Heart left ventricle (tissue), 16 donors: Measurements from ENCODE around the gene CTRB1. TPM values are rescaled to one million over a fixed set of nuclear protein-coding genes. Genes with fewer than 3 reads are reported as not detected.
A peak's percentile ranks its signal among the peaks of the same experiment; 100 is the strongest.
"Not testable (repeated sequence)": the region's sequence is repeated elsewhere in the genome, so short reads cannot be mapped to it uniquely, and the experiment has no call there.

Source experiments
- ATAC-seq, 4 donors: fragments of 200-7000 bp; cut with Tn5 transposase; one replicate each; pipeline ENCODE4 v1.9.1; 2020 to 2022; ENCODE audit warnings: moderate library complexity in 4 of 4, mild to moderate bottlenecking in 3 of 4, moderate number of reproducible peaks in 1 of 4
- DNase-seq, 5 donors: peaks; one replicate each; pipeline ENCODE4 v3.0.0-alpha.2; 2020
- H3K27ac ChIP-seq, 12 donors: fragments of 200-600 bp; sonication (generic) in 4 of 12; one replicate each; pipeline versions ENCODE4 v1.5.0 to v1.8.0; 2016 to 2022; ENCODE audit warnings: mild to moderate bottlenecking in 2 of 12
- H3K27me3 ChIP-seq, 9 donors: fragments of 200-600 bp; sonication (generic) in 2 of 9; one replicate each; pipeline versions ENCODE4 v1.5.1 to v1.8.0; 2016 to 2022; ENCODE audit warnings: mild to moderate bottlenecking in 3 of 9
- H3K36me3 ChIP-seq, 9 donors: fragments of 200-600 bp; sonication (generic) in 2 of 9; one replicate each; pipeline versions ENCODE4 v1.5.0 to v1.8.0; 2018 to 2022; ENCODE audit warnings: mild to moderate bottlenecking in 2 of 9
- H3K4me1 ChIP-seq, 12 donors: fragments of 200-600 bp; sonication (generic) in 4 of 12; one replicate each; pipeline versions ENCODE4 v1.5.0 to v1.8.0; 2016 to 2022; ENCODE audit warnings: mild to moderate bottlenecking in 3 of 12
- H3K4me3 ChIP-seq, 12 donors: fragments of 200-600 bp; sonication (generic) in 4 of 12; one replicate each; pipeline versions ENCODE4 v1.5.0 to v1.8.0; 2017 to 2022; ENCODE audit warnings: mild to moderate bottlenecking in 9 of 12, moderate library complexity in 4 of 12
- H3K9me3 ChIP-seq, 12 donors: fragments of 200-600 bp; sonication (generic) in 4 of 12; one replicate each; pipeline versions ENCODE4 v1.5.0 to v1.8.0; 2016 to 2022; ENCODE audit warnings: mild to moderate bottlenecking in 1 of 12
- POLR2A ChIP-seq, 2 donors: fragments of 450-650 bp; IDR thresholded peaks; one replicate each; pipeline ENCODE4 v1.6.1; 2017; ENCODE audit warnings: antibody characterized with exemption in 2 of 2, mild to moderate bottlenecking in 2 of 2, moderate library complexity in 2 of 2
- WGBS, 4 donors: extraction: QIAGEN DNeasy Blood & Tissue Kit in 2 of 4; methylation state at CpG; one replicate each; pipeline versions ENCODE4 v1.1.5 to v1.1.7; 2013 to 2018; 5-methylcytosine and 5-hydroxymethylcytosine counted together
- intact Hi-C, 10 donors: fragments of 100-400 bp; cut with DNase I; formaldehyde crosslinking; loops; one replicate each; pipeline versions ENCODE4 v1.11.1 to v1.14.2; 2022
- polyA plus RNA-seq, 2 donors: library from polyadenylated mRNA; stranded (reverse); fragments of 200-250 nt; gene quantifications; one replicate each; pipeline ENCODE4 v1.2.3, GENCODE V29; 2013
- total RNA-seq, 9 donors: library from RNA; depleted of rRNA in 2 of 9; stranded (reverse); fragments of >200 nt in 2 of 9; fragmentation: NEBNext Ultra II Directional in 3 of 9; extraction: Animal tissue kit (Norgen Biotek cat#: 25700) in 3 of 9; gene quantifications; one replicate each; pipeline versions ENCODE4 v1.1.0 to v1.2.4, GENCODE V29; 2016 to 2023
- TF ChIP-seq, protein P1 (sequence below), 12 donors: fragments of 200-600 bp; sonication (generic) in 4 of 12; IDR thresholded peaks; one replicate each; pipeline versions ENCODE4 v1.5.0 to v1.8.0; 2018 to 2022; ENCODE audit warnings: antibody characterized with exemption in 12 of 12, mild to moderate bottlenecking in 5 of 12
- donor health status: ischemic (EF 13 %, LVEDD 7.1; RV severe dilation, severe dysfunction).
- donor health status: healthy with polysubstance abuse.
- donor health status: DM: no; HTN: yes; CAD: no.
- donor health status: DM: no; HTN: no; CAD: no.
- donor health status: ischemic (EF 25% LVEDD 6.9; RV normal size, moderate dysfunction).
- donor health status: ischemic (EF 25% LVEDD 5.7; RV mildly dilated, moderate dysfunction).
- donor health status: healthy.
- donor health status: DM: yes; HTN: yes; CAD: no.
- donor health status: ischemic (EF 35%, LVEDD 5.7; RV mildly dilated, moderate dysfunction).
- donor health status: nonischemic (EF 11% LVEDD 7.7; RV severe dilation, severe dysfunction).
- donor health status: DM: yes; HTN: yes; CAD: no.
- donor health status: PGD.
- donor health status: ischemic (EF 29% LVEDD 5.4; RV normal size, mild dysfunction).
- donor health status: nonischemic (EF 23%, LVEDD 6.1; RV moderate dilation, normal function).

The CTRB1 gene
- total and polyA plus RNA-seq, 11 donors = 0.64 to 3.7 (median 2.5) TPM; not detected in 5

DNA sequence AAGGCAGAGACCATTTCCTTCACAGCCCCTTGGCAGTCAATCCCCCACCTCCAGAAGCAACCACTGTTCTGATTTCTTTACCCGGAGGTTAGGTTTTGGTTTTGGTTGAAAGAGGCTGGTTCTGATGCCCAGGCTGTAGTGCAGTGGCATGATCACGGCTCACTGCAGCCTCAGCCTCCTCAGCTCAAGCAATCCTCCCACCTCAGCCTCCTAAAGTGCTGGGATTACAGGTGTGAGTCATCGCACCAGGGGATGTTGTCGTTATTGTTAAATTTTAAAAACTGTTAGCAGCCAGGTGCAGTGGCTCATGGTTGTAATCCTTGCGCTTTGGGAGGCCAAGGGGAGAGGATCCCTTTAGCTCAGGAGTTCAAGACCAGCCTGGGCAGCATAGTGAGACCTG lies 8.8 kb upstream of the CTRB1 start:
- ATAC-seq (no peak), DNase-seq (peak in 1 of 5 donors; percentile 1)
- intact Hi-C loops = loop anchor here in 1 of 10 donors (2.0 kb wide), 1 partner anchor 21 kb away; no protein-coding TSS in a partner anchor
- no peak for TF ChIP-seq POLR2A (IDR thresholded peaks at IDR 0.05)
- 88 to 94% (median 90%) methylated on average over 5 of the region's 5 CpGs for WGBS, 4 donors
- Histone ChIP-seq H3K36me3 (no peaks in the 10 kb centered on the region), H3K4me3 (no peak overlapping the region), H3K9me3 (no peaks in the 10 kb centered on the region), H3K4me1 (no peaks in the 10 kb centered on the region), H3K27ac (no peak overlapping the region), H3K27me3 (no peaks in the 10 kb centered on the region)

DNA sequence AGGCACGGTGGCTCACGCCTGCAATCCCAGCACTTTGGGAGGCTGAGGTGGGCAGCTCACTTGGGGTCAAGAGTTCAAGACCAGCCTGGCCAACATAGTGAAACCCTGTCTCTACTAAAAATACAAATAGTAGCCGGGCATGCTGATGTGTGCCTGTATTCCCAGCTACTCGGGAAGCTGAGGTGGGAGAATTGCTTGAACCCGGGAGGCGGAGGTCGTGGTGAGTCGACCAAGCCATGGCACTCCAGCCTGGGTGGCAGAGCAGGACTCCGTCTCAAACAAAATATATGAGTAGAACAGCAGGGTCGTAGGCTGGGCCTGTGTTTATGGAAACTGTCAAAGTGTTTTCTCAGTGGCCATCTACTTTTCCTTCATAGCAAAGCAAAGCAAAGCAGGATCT lies 7.5 kb upstream of the CTRB1 start:
- intact Hi-C loops, H3K9me3 ChIP-seq, H3K36me3 ChIP-seq, H3K27ac ChIP-seq, H3K27me3 ChIP-seq, H3K4me1 ChIP-seq, ATAC-seq, H3K4me3 ChIP-seq: not testable (repeated sequence)
- WGBS, 4 donors = 86 to 91% (median 88%) methylated on average over 10 of the region's 10 CpGs
- DNase-seq = peak in 1 of 5 donors; percentile 4

DNA sequence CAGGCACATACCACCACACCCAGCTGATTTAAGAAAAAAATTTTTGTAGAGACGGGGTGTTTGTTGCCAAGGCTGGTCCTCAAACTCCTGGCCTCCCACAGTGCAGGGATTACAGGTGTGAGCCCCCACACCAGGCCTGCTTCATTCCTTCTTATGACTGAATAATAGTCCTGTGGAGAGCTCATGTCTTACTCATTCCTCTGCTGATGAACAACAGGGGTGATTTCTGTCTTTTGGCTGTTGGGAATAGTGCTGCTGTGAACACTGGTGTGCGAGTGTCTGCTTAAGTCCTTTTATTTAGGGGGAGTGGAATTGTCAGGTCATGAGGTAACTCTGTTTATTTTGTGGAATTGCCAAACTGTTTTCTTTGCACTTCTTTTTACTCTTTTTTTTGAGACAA lies 2.7 kb upstream of the CTRB1 start:
- no peak overlapping the region for H3K27ac ChIP-seq
- WGBS, 4 donors = 87 to 95% (median 91%) methylated on average over 2 of the region's 2 CpGs
- no peak for DNase-seq

DNA sequence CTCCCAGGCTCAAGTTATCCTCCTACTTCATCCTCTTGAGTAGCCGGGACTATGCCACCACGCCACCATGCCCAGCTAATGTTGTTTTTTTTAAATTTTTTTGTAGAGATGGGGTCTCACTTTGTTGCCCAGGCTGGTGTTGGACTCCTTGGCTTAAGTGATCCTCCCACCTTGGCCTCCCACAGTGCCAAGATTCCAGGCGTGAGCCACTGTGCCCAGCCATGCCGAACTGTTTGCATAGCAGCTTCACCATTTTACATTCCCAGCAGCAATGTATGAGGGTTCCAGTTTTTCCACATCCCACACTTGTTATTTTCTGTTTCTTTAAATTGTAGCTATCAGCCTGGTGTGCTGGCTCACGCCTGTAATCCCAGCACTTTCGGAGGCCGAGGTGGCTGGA lies 2.2 kb upstream of the CTRB1 start:
- no peak overlapping the region for H3K27ac ChIP-seq
- no peaks in the 10 kb centered on the region for H3K9me3 ChIP-seq
- peaks cover 0 to 9% (median 0%) of the 10 kb centered on the region in 12 donors for H3K4me1 ChIP-seq
- no peaks in the 10 kb centered on the region for H3K36me3 ChIP-seq
- intact Hi-C loops = no loop called here
- 80 to 94% (median 91%) methylated on average over 7 of the region's 7 CpGs for WGBS, 4 donors
- H3K27me3 ChIP-seq = no peaks in the 10 kb centered on the region
- TF ChIP-seq POLR2A (IDR thresholded peaks at IDR 0.05) = no peak
- TF ChIP-seq, protein P1, sequence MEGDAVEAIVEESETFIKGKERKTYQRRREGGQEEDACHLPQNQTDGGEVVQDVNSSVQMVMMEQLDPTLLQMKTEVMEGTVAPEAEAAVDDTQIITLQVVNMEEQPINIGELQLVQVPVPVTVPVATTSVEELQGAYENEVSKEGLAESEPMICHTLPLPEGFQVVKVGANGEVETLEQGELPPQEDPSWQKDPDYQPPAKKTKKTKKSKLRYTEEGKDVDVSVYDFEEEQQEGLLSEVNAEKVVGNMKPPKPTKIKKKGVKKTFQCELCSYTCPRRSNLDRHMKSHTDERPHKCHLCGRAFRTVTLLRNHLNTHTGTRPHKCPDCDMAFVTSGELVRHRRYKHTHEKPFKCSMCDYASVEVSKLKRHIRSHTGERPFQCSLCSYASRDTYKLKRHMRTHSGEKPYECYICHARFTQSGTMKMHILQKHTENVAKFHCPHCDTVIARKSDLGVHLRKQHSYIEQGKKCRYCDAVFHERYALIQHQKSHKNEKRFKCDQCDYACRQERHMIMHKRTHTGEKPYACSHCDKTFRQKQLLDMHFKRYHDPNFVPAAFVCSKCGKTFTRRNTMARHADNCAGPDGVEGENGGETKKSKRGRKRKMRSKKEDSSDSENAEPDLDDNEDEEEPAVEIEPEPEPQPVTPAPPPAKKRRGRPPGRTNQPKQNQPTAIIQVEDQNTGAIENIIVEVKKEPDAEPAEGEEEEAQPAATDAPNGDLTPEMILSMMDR (IDR thresholded peaks at IDR 0.05) = no peak
- no peak for ATAC-seq
- no peak overlapping the region for H3K4me3 ChIP-seq
- no peak for DNase-seq

More for the DNA sequence above, 2.7 kb upstream of the CTRB1 start:
- H3K36me3 ChIP-seq = no peaks in the 10 kb centered on the region
- H3K9me3 ChIP-seq = no peaks in the 10 kb centered on the region
- intact Hi-C loops = no loop called here
- no peak for TF ChIP-seq POLR2A (IDR thresholded peaks at IDR 0.05)
- TF ChIP-seq, protein P1 (IDR thresholded peaks at IDR 0.05) = no peak
- H3K27me3 ChIP-seq = no peaks in the 10 kb centered on the region
- H3K4me3 ChIP-seq = no peak overlapping the region
- ATAC-seq = no peak
- H3K4me1 ChIP-seq = peaks cover 0 to 9% (median 0%) of the 10 kb centered on the region in 12 donors

DNA sequence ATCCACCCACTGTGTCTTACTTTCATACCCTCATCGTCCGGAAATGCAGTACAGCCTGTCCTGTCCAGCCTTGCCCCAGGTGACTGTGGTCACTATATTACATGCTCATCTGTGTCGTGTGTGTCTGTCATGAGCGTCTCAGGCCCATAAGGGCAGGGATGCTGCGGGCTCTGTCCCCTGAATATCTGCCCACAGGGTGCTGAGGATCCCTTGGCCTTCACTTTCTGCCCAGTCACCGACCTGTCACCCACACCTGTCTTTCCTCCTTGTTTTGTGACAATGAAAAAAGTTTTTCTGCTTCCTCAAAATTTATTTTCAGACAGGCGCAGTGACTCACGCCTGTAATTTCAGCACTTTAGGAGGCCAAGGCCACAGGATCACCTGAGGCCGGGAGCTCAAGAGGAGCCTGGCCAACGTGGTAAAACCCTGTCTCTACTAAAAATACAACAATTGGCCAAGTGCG lies 1.4 kb upstream of the CTRB1 start:
- Histone ChIP-seq H3K27ac (no peak overlapping the region), H3K27me3 (no peaks in the 10 kb centered on the region), H3K9me3 (no peaks in the 10 kb centered on the region), H3K4me1 (peaks cover 0 to 9% (median 0%) of the 10 kb centered on the region in 12 donors), H3K36me3 (no peaks in the 10 kb centered on the region), H3K4me3 (no peak overlapping the region)
- 90 to 95% (median 92%) methylated on average over 11 of the region's 11 CpGs for WGBS, 4 donors
- intact Hi-C loops = no loop called here
- ATAC-seq (no peak), DNase-seq (no peak)
- no peak for TF ChIP-seq POLR2A (IDR thresholded peaks at IDR 0.05)
- TF ChIP-seq, protein P1 (IDR thresholded peaks at IDR 0.05) = no peak
